Omental fat pad (tissue), 4 donors: ENCODE data around the gene PLCB4. TPM values are rescaled to one million over a fixed set of nuclear protein-coding genes. Genes with fewer than 3 reads are reported as not detected.

ENCODE experiments used
- ATAC-seq: fragments of 150-250 bp; one replicate; pipeline ENCODE4 v1.9.1; 2016; ENCODE audit warnings: mild to moderate bottlenecking, moderate library complexity; ENCODE audit not compliant: low FRiP score
- DNase-seq: peaks from one replicate; pipeline ENCODE4 v3.0.0-alpha.2; 2019; ENCODE audit warnings: low spot score
- total RNA-seq, 4 donors: library from RNA; depleted of rRNA; stranded (reverse); fragments of >200 nt; gene quantifications; one replicate each; pipeline ENCODE4 v1.1.0, GENCODE V29; 2016
- TF ChIP-seq, protein P1 (sequence below), 3 donors: fragments of 450-650 bp; IDR thresholded peaks; one replicate each; pipeline ENCODE4 v1.5.1; 2016 to 2017; ENCODE audit warnings: antibody characterized with exemption in 3 of 3, mild to moderate bottlenecking in 3 of 3, moderate library complexity in 2 of 3

PLCB4 gene
- total RNA-seq, 4 donors from 2014 or later = 6.6 to 18.4 (median 11.4) TPM

- ATAC-seq = no peak
- DNase-seq = no peak
- TF ChIP-seq, protein P1, sequence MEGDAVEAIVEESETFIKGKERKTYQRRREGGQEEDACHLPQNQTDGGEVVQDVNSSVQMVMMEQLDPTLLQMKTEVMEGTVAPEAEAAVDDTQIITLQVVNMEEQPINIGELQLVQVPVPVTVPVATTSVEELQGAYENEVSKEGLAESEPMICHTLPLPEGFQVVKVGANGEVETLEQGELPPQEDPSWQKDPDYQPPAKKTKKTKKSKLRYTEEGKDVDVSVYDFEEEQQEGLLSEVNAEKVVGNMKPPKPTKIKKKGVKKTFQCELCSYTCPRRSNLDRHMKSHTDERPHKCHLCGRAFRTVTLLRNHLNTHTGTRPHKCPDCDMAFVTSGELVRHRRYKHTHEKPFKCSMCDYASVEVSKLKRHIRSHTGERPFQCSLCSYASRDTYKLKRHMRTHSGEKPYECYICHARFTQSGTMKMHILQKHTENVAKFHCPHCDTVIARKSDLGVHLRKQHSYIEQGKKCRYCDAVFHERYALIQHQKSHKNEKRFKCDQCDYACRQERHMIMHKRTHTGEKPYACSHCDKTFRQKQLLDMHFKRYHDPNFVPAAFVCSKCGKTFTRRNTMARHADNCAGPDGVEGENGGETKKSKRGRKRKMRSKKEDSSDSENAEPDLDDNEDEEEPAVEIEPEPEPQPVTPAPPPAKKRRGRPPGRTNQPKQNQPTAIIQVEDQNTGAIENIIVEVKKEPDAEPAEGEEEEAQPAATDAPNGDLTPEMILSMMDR (IDR thresholded peaks at IDR 0.05) = no peak
Observed at GRCh38 chr20:9137001-9137400, 68.1 kb downstream of the PLCB4 start.

DNA sequence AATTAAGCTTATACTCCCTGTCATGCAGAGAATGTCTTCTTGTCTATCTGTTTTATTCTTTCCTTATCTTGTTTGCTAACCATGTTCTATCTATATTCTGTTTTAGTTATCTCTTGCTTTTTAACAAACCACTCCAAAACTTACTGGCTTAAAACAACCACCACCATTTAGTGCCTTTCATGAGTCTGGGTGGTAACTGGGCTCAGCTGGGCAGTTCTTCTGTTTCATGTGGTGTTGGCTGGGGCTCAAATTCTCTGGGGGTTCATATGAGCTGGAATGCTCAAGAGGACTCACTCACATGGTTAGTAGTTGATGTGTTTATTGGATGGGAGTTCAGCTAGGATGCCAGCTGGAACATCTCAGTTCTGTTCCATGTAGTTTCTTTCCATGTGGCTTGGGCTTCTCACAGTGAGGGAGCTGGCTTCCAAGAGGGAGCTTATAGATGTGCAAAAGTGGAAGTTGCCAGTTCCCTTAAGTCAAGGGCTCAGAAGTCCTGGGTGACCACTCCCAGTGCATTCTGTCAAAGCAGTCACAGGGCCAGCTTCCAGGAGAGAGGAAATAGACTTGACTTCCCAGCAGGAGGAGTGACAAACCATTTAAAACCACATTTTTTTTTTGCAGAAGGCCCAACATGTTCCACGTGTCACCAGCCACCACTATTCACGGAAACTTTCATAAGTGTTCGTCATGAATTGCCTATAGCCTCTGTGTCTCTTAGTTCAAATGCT is 70.4 kb downstream of the PLCB4 start:
- ATAC-seq = no peak
- no peak for DNase-seq
- TF ChIP-seq, protein P1 (IDR thresholded peaks at IDR 0.05) = no peak

GRCh38 chr20:9140162-9140760 is 71.4 kb downstream of the PLCB4 start:
- TF ChIP-seq, protein P1 (IDR thresholded peaks at IDR 0.05) = no peak
- no peak for DNase-seq

DNA sequence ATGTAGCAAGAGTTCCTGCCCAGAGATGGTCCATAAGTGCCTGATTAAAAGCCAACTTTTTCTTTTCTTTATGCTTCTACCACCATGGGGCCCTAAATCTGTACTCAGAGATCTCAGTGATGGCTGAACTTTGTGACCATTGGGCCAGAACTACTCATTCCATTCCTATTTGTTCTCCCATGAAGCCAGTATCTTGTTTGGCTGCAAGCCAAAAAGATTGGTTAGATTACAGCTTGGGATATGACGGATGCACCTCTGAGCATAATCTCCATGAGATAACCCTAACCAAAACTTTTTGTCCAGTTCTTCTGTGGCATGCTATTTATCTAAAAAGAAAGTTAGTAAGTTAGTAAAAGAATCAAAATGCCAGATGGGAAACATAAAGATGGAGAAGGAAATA is 72.2 kb downstream of the PLCB4 start:
- TF ChIP-seq, protein P1 (IDR thresholded peaks at IDR 0.05) = no peak
- ATAC-seq (no peak), DNase-seq (no peak)

More at GRCh38 chr20:9140162-9140760, 71.4 kb downstream of the PLCB4 start:
- no peak for ATAC-seq

DNA sequence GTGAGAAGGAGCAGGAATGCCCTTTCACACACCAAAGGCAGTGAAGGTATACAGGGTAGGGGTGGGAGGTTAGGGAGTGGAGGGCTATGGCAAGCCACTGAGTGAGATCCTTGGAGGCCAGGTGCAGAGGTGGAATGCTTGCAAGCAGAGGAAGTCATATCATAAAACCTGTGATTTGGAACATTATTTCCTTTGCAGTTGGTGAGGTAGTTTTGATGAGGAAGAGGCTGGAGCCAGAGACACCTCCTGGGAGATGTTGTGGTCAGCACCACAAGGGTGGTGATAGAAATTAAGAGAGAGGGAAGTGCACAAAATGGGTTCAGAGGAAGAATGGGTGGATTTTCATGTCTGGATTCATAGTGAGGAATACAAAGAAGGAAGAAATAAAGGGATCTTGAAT is 73.0 kb downstream of the PLCB4 start:
- ATAC-seq (no peak), DNase-seq (no peak)
- TF ChIP-seq, protein P1 (IDR thresholded peaks at IDR 0.05) = no peak

DNA sequence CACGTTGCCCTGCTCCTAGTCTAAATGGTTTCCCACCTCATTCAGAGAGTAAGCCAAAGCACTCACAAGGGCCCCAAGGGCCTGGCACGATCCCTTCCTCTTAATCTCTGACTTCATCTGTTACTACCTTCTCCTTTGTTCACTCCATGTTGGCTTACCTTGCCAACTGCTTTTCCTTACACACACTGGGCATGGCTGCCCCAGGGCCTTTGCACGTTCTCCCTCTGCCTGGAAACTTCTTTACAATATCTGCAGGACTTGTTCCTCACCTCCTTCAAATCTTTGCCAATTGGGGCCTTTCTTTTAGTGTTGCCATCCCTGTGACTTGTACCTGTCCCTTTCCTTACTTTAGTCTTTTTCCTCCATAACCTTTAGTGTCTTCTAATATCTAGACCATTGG is 73.9 kb downstream of the PLCB4 start:
- no peak for DNase-seq
- TF ChIP-seq, protein P1 (IDR thresholded peaks at IDR 0.05) = no peak
- ATAC-seq = no peak

- TF ChIP-seq, protein P1 (IDR thresholded peaks at IDR 0.05) = no peak
- ATAC-seq = no peak
- no peak for DNase-seq
Observed at GRCh38 chr20:9143926-9144325, 75.0 kb downstream of the PLCB4 start.
